ENCODE data around the gene OSBPL2. TPM values are rescaled to one million over a fixed set of nuclear protein-coding genes. Genes with fewer than 3 reads are reported as not detected.

Gene OSBPL2
- polyA plus RNA-seq, 1 donor (not counting 4 experiments of a cell fraction or from before 2014, with no cell fraction given), result 15.9 TPM

DNA sequence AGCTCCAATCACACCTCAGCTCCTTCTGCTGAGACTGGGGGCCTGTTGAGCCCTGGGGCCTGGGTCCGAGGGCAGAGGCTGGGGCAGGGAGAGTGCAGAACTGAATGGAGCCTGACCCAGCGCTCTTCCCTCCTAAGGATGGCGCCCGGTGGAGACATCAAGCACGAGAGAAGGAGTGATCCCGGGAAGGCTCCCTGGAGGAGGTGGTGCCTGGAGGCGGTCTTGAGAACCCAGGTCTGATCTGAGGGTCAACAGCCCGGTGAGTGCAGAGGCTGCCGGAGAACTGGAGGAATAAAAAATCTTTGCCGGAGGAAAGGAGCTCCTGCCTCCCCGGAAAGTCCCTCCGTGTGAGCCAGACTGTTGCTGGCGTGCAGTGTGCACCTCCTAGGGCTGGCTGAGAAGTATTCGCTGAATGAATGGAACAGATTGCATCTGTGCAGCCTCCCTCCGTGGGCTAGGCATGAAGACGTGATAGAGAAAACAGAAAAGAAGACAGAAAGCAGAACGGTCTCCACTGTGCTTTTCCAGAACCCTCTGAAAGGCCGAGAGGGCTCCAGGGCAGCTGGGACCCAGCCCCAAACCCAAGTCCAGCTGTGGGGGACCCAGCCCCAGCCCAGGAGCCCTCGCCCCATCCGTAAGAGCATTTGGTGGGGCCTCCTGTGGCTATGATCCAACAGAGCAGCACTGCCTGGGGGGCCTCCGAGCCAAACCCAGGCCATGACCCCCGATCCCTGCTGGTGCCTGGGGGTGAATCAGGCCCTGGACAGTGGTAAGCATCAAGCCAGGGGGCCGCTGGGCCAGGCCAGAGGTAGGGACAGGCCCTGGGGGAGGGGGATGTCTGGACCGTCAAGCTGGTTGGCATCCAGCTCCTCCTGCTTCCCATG is 11.4 kb upstream of the OSBPL2 start:
- no peak overlapping the region for H3K4me3 ChIP-seq (ENCODE audit: control insufficient read depth in 2 of 3, extremely low read depth in 1 of 3, insufficient read depth in 2 of 3, low read depth in 1 of 3, low read length in 3 of 3)
- peaks cover 5% of the 10 kb centered on the region for H4K20me1 ChIP-seq (ENCODE audit: control insufficient read depth, extremely low read depth, insufficient read depth, low read length)
- H2AFZ ChIP-seq (ENCODE audit: control insufficient read depth, low read length), result no peak overlapping the region
- no peaks in the 10 kb centered on the region for H3K36me3 ChIP-seq (ENCODE audit: control insufficient read depth in 2 of 2, extremely low read depth in 1 of 2, insufficient read depth in 2 of 2, low read length in 2 of 2)
- peaks cover 77% of the 10 kb centered on the region for H3K27me3 ChIP-seq (ENCODE audit: control insufficient read depth, extremely low read depth, insufficient read depth, low read length)
- no peaks in the 10 kb centered on the region for H3K9me3 ChIP-seq (ENCODE audit: control insufficient read depth, low read depth, low read length)
- DNase-seq (ENCODE audit: low read depth, low spot score), result no peak
- no peaks in the 10 kb centered on the region for H3K79me2 ChIP-seq (ENCODE audit: control insufficient read depth, insufficient read depth, low read length)
- dilution Hi-C loops (cut with MboI; ENCODE audit: extremely low pct_ligation_motif_present, low sequenced_read_pairs), result no loop called here
- no peak for FAIRE-seq
- no peak overlapping the region for H3K27ac ChIP-seq (ENCODE audit: control insufficient read depth, insufficient read depth, low read length)
- no peaks in the 10 kb centered on the region for H3K9me1 ChIP-seq (ENCODE audit: control insufficient read depth, extremely low read depth, insufficient read depth, low read length)
- peak; percentile 10 for TF ChIP-seq EZH2 (IDR thresholded peaks at IDR 0.05; ENCODE audit: low read length)
- TF ChIP-seq, protein P1, sequence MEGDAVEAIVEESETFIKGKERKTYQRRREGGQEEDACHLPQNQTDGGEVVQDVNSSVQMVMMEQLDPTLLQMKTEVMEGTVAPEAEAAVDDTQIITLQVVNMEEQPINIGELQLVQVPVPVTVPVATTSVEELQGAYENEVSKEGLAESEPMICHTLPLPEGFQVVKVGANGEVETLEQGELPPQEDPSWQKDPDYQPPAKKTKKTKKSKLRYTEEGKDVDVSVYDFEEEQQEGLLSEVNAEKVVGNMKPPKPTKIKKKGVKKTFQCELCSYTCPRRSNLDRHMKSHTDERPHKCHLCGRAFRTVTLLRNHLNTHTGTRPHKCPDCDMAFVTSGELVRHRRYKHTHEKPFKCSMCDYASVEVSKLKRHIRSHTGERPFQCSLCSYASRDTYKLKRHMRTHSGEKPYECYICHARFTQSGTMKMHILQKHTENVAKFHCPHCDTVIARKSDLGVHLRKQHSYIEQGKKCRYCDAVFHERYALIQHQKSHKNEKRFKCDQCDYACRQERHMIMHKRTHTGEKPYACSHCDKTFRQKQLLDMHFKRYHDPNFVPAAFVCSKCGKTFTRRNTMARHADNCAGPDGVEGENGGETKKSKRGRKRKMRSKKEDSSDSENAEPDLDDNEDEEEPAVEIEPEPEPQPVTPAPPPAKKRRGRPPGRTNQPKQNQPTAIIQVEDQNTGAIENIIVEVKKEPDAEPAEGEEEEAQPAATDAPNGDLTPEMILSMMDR (optimal IDR thresholded peaks at IDR 0.05 in 1 of 3, IDR thresholded peaks at IDR 0.05 in 1 of 3, conservative IDR thresholded peaks at IDR 0.05 in 1 of 3; ENCODE audit: extremely low read depth in 1 of 3, insufficient read depth in 2 of 3, low read length in 3 of 3), result no peak
- H3K4me1 ChIP-seq (ENCODE audit: control insufficient read depth, extremely low read depth, insufficient read depth, low read length), result no peaks in the 10 kb centered on the region
- H3K4me2 ChIP-seq (ENCODE audit: control insufficient read depth, extremely low read depth, insufficient read depth, low read depth, low read length), result no peak overlapping the region
- H3K9ac ChIP-seq (ENCODE audit: control insufficient read depth, extremely low read depth, insufficient read depth, low read length), result no peak overlapping the region

- TF ChIP-seq, protein P1 (optimal IDR thresholded peaks at IDR 0.05 in 1 of 3, IDR thresholded peaks at IDR 0.05 in 1 of 3, conservative IDR thresholded peaks at IDR 0.05 in 1 of 3; ENCODE audit: extremely low read depth in 1 of 3, insufficient read depth in 2 of 3, low read length in 3 of 3), result no peak
- TF ChIP-seq EZH2 (IDR thresholded peaks at IDR 0.05; ENCODE audit: low read length), result no peak
- dilution Hi-C loops (cut with MboI; ENCODE audit: extremely low pct_ligation_motif_present, low sequenced_read_pairs), result no loop called here
- Histone ChIP-seq H3K9ac (ENCODE audit: control insufficient read depth, extremely low read depth, insufficient read depth, low read length) (no peak overlapping the region), H3K4me1 (ENCODE audit: control insufficient read depth, extremely low read depth, insufficient read depth, low read length) (no peaks in the 10 kb centered on the region), H4K20me1 (ENCODE audit: control insufficient read depth, extremely low read depth, insufficient read depth, low read length) (peaks cover 5% of the 10 kb centered on the region), H3K79me2 (ENCODE audit: control insufficient read depth, insufficient read depth, low read length) (no peaks in the 10 kb centered on the region), H3K9me1 (ENCODE audit: control insufficient read depth, extremely low read depth, insufficient read depth, low read length) (no peaks in the 10 kb centered on the region), H3K36me3 (ENCODE audit: control insufficient read depth in 2 of 2, extremely low read depth in 1 of 2, insufficient read depth in 2 of 2, low read length in 2 of 2) (no peaks in the 10 kb centered on the region), H3K27ac (ENCODE audit: control insufficient read depth, insufficient read depth, low read length) (no peak overlapping the region), H3K9me3 (ENCODE audit: control insufficient read depth, low read depth, low read length) (no peaks in the 10 kb centered on the region), H2AFZ (ENCODE audit: control insufficient read depth, low read length) (no peak overlapping the region), H3K27me3 (ENCODE audit: control insufficient read depth, extremely low read depth, insufficient read depth, low read length) (peaks cover 77% of the 10 kb centered on the region), H3K4me3 (ENCODE audit: control insufficient read depth in 2 of 3, extremely low read depth in 1 of 3, insufficient read depth in 2 of 3, low read depth in 1 of 3, low read length in 3 of 3) (no peak overlapping the region), H3K4me2 (ENCODE audit: control insufficient read depth, extremely low read depth, insufficient read depth, low read depth, low read length) (no peak overlapping the region)
- FAIRE-seq (no peak), DNase-seq (ENCODE audit: low read depth, low spot score) (no peak)
Measured at GRCh38 chr20:62227591-62227976, 10.7 kb upstream of the OSBPL2 start.

Data from keratinocyte (primary cell).